ENCODE measurements around the gene BIRC3. TPM values are rescaled to one million over a fixed set of nuclear protein-coding genes. Genes with fewer than 3 reads are reported as not detected.

Gene BIRC3
- 0.08 and 0.13 TPM in 2 replicates for total RNA-seq (2014; rRNA removed; shearing (Covaris generic))
- 0.51 and 2.2 TPM in 2 replicates for polyA plus RNA-seq (2015; cell fraction: cytosol; rRNA removed)
- 1.1 TPM in 2 replicates for polyA plus RNA-seq (2015; cell fraction: nucleus; rRNA removed)

- peak; percentile 64 for DNase-seq (ENCODE audit: low read depth, low spot score)
- in situ Hi-C loops (cut with HindIII; ENCODE audit: low pct_unique_long_range_greater_than_20kb, low sequenced_read_pairs), result no loop called here
Measured at GRCh38 chr11:102317099-102317767, at the start of gene BIRC3. TSS of gene BIRC3 (plus strand) at chr11:102317484. CDS start at chr11:102324510, 7,026 bp downstream.

GRCh38 chr11:102267609-102268008, 49.7 kb upstream of the BIRC3 start:
- no peak for DNase-seq (ENCODE audit: low read depth, low spot score)

GRCh38 chr11:102268083-102268984, 49.0 kb upstream of the BIRC3 start:
- no peak for DNase-seq (ENCODE audit: low read depth, low spot score)
- in situ Hi-C loops (cut with HindIII; ENCODE audit: low pct_unique_long_range_greater_than_20kb, low sequenced_read_pairs), result no loop called here

More at GRCh38 chr11:102267609-102268008, 49.7 kb upstream of the BIRC3 start:
- in situ Hi-C loops (cut with HindIII; ENCODE audit: low pct_unique_long_range_greater_than_20kb, low sequenced_read_pairs), result no loop called here

GRCh38 chr11:102268985-102269470, 48.3 kb upstream of the BIRC3 start:
- in situ Hi-C loops (cut with HindIII; ENCODE audit: low pct_unique_long_range_greater_than_20kb, low sequenced_read_pairs), result no loop called here
- no peak for DNase-seq (ENCODE audit: low read depth, low spot score)

GRCh38 chr11:102269927-102270326, 47.4 kb upstream of the BIRC3 start:
- in situ Hi-C loops (cut with HindIII; ENCODE audit: low pct_unique_long_range_greater_than_20kb, low sequenced_read_pairs), result no loop called here
- no peak for DNase-seq (ENCODE audit: low read depth, low spot score)

- in situ Hi-C loops (cut with HindIII; ENCODE audit: low pct_unique_long_range_greater_than_20kb, low sequenced_read_pairs), result no loop called here
Measured at GRCh38 chr11:102272047-102272824, 45.0 kb upstream of the BIRC3 start.

GRCh38 chr11:102274628-102275027, 42.7 kb upstream of the BIRC3 start:
- in situ Hi-C loops (cut with HindIII; ENCODE audit: low pct_unique_long_range_greater_than_20kb, low sequenced_read_pairs), result no loop called here
- DNase-seq (ENCODE audit: low read depth, low spot score), result no peak

More at GRCh38 chr11:102272047-102272824, 45.0 kb upstream of the BIRC3 start:
- DNase-seq (ENCODE audit: low read depth, low spot score), result no peak

GRCh38 chr11:102276362-102276761, 40.9 kb upstream of the BIRC3 start:
- in situ Hi-C loops (cut with HindIII; ENCODE audit: low pct_unique_long_range_greater_than_20kb, low sequenced_read_pairs), result no loop called here
- DNase-seq (ENCODE audit: low read depth, low spot score), result no peak

GRCh38 chr11:102276783-102277182, 40.5 kb upstream of the BIRC3 start:
- in situ Hi-C loops (cut with HindIII; ENCODE audit: low pct_unique_long_range_greater_than_20kb, low sequenced_read_pairs), result no loop called here

GRCh38 chr11:102279641-102280170, 37.6 kb upstream of the BIRC3 start:
- peak; percentile 16 for DNase-seq (ENCODE audit: low read depth, low spot score)
- in situ Hi-C loops (cut with HindIII; ENCODE audit: low pct_unique_long_range_greater_than_20kb, low sequenced_read_pairs), result no loop called here

More at GRCh38 chr11:102276783-102277182, 40.5 kb upstream of the BIRC3 start:
- DNase-seq (ENCODE audit: low read depth, low spot score), result no peak

- no peak for DNase-seq (ENCODE audit: low read depth, low spot score)
- in situ Hi-C loops (cut with HindIII; ENCODE audit: low pct_unique_long_range_greater_than_20kb, low sequenced_read_pairs), result no loop called here
Measured at GRCh38 chr11:102280245-102280833, 36.9 kb upstream of the BIRC3 start.

GRCh38 chr11:102283116-102283485, 34.2 kb upstream of the BIRC3 start:
- no peak for DNase-seq (ENCODE audit: low read depth, low spot score)
- in situ Hi-C loops (cut with HindIII; ENCODE audit: low pct_unique_long_range_greater_than_20kb, low sequenced_read_pairs), result no loop called here

GRCh38 chr11:102284008-102284407, 33.3 kb upstream of the BIRC3 start:
- in situ Hi-C loops (cut with HindIII; ENCODE audit: low pct_unique_long_range_greater_than_20kb, low sequenced_read_pairs), result no loop called here
- DNase-seq (ENCODE audit: low read depth, low spot score), result no peak

GRCh38 chr11:102286292-102286691, 31.0 kb upstream of the BIRC3 start:
- in situ Hi-C loops (cut with HindIII; ENCODE audit: low pct_unique_long_range_greater_than_20kb, low sequenced_read_pairs), result no loop called here
- no peak for DNase-seq (ENCODE audit: low read depth, low spot score)

- in situ Hi-C loops (cut with HindIII; ENCODE audit: low pct_unique_long_range_greater_than_20kb, low sequenced_read_pairs), result no loop called here
- peak; percentile 79 for DNase-seq (ENCODE audit: low read depth, low spot score)
Measured at GRCh38 chr11:102287964-102288724, 29.1 kb upstream of the BIRC3 start.

- in situ Hi-C loops (cut with HindIII; ENCODE audit: low pct_unique_long_range_greater_than_20kb, low sequenced_read_pairs), result no loop called here
- DNase-seq (ENCODE audit: low read depth, low spot score), result no peak
Measured at GRCh38 chr11:102288725-102289083, 28.6 kb upstream of the BIRC3 start.
